ENCODE data around the gene CIDEB. TPM values are rescaled to one million over a fixed set of nuclear protein-coding genes. Genes with fewer than 3 reads are reported as not detected.

The CIDEB gene
- total and polyA plus RNA-seq, 2 of the 8 experiments (the other 6 are each of a cell fraction or from before 2014, with no cell fraction given): 0.11 TPM; not detected in 1

GRCh38 chr14:24285351-24285750 is 22.4 kb downstream of the CIDEB start:
- ChIA-PET CTCF (ENCODE audit: partially characterized antibody) (interaction anchor here (0.9 to 11.5 kb wide), 6 partner anchors 13 to 47 kb away, joined by 3 to 137 read pairs (median 37); partner anchors contain the start of genes CIDEB, DHRS1, LTB4R2 and NOP9), POLR2A (ENCODE audit: partially characterized antibody) (interaction anchor here (1.2 to 1.5 kb wide), 3 partner anchors 10 to 42 kb away, joined by 3 to 7 read pairs (median 4); partner anchors contain the start of genes RABGGTA and TINF2)
- no peak overlapping the region for H3K18ac ChIP-seq (ENCODE audit: extremely low read depth, low read length)
- no peaks in the 10 kb centered on the region for H3K27me3 ChIP-seq (replicated peaks in 1 of 4; ENCODE audit: control insufficient read depth in 3 of 4, extremely low read depth in 1 of 4, insufficient read depth in 3 of 4, low read length in 3 of 4)
- no peak overlapping the region for H3K4me3 ChIP-seq (ENCODE audit: extremely low read depth in 1 of 4, insufficient read depth in 2 of 4, low read depth in 3 of 4, low read length in 4 of 4)
- H3K36me3 ChIP-seq (ENCODE audit: control insufficient read depth in 2 of 4, insufficient read depth in 4 of 4, low read length in 3 of 4): peaks cover 0 to 5% (median 0%) of the 10 kb centered on the region in 4 experiments; a peak in 1 of 8 replicates
- WGBS, 2 experiments (ENCODE audit: extremely low coverage in 1 of 2, insufficient coverage in 1 of 2, insufficient read length in 1 of 2, insufficient replicate concordance in 2 of 2, low coverage in 1 of 2, low lambda C conversion rate in 2 of 2, missing lambda C conversion rate in 1 of 2): 89% methylated on average over 4 of the region's 4 CpGs; no CpG with 5 or more reads in 1 of the 2 experiments
- no peak overlapping the region for H2AK5ac ChIP-seq (ENCODE audit: low read depth, low read length)
- H3K79me1 ChIP-seq (ENCODE audit: low read depth, low read length): no peaks in the 10 kb centered on the region; the same call in 1 of the 2 replicates
- H3K23ac ChIP-seq (ENCODE audit: insufficient read length): no peak overlapping the region
- H4K8ac ChIP-seq (ENCODE audit: extremely low read depth, insufficient read depth, low read length): no peak overlapping the region
- H3K4me1 ChIP-seq (replicated peaks in 1 of 4; ENCODE audit: control insufficient read depth in 3 of 4, insufficient read depth in 4 of 4, low read length in 3 of 4): no peaks in the 10 kb centered on the region
- FAIRE-seq (no peak), DNase-seq (ENCODE audit: low read depth in 1 of 2, low spot score in 2 of 2) (no peak)
- no peak overlapping the region for H3K4ac ChIP-seq (replicated peaks; ENCODE audit: insufficient read length, low read depth, low read length)
- H3K79me2 ChIP-seq (ENCODE audit: control insufficient read depth in 1 of 2, insufficient read depth in 2 of 2, low read length in 2 of 2): no peaks in the 10 kb centered on the region
- H2AFZ ChIP-seq (ENCODE audit: low read length): no peak overlapping the region
- H3K14ac ChIP-seq (ENCODE audit: insufficient read length): no peak overlapping the region
- no peaks in the 10 kb centered on the region for H3K23me2 ChIP-seq (ENCODE audit: low read depth, low read length)
- H3K9me3 ChIP-seq (ENCODE audit: insufficient read depth in 2 of 2, low read depth in 1 of 2, low read length in 1 of 2): no peaks in the 10 kb centered on the region
- H2BK20ac ChIP-seq (ENCODE audit: low read length): no peak overlapping the region
- H4K20me1 ChIP-seq (replicated peaks in 1 of 2; ENCODE audit: control insufficient read depth in 1 of 2, insufficient read depth in 2 of 2, low read length in 2 of 2): peaks cover 0 to 3% of the 10 kb centered on the region in 2 experiments
- no peak overlapping the region for H4K5ac ChIP-seq (ENCODE audit: insufficient read length, low read depth, low read length)
- no peak overlapping the region for H3K56ac ChIP-seq (replicated peaks; ENCODE audit: insufficient read length, low read depth, low read length)
- H3K9ac ChIP-seq (replicated peaks in 1 of 4; ENCODE audit: extremely low read depth in 1 of 4, low read depth in 3 of 4, low read length in 3 of 4): no peak overlapping the region
- H3K27ac ChIP-seq (ENCODE audit: low read depth, low read length): no peak overlapping the region
- H4K91ac ChIP-seq (replicated peaks; ENCODE audit: insufficient read length, low read length): no peak overlapping the region
- H2BK12ac ChIP-seq (ENCODE audit: low read depth, low read length): no peak overlapping the region
- H3K4me2 ChIP-seq (ENCODE audit: insufficient read depth in 1 of 2, low read depth in 2 of 2, low read length in 2 of 2): no peak overlapping the region
- no peak overlapping the region for H2BK5ac ChIP-seq (ENCODE audit: low read depth, low read length)
- no peak overlapping the region for H2BK120ac ChIP-seq (replicated peaks; ENCODE audit: low read depth, low read length)
- no peak overlapping the region for H2BK15ac ChIP-seq (ENCODE audit: low read length)
- no peak for TF ChIP-seq JUND (IDR thresholded peaks at IDR 0.05; ENCODE audit: low read length)
- no peak for TF ChIP-seq TEAD4 (IDR thresholded peaks at IDR 0.05; ENCODE audit: low read depth, low read length)
- TF ChIP-seq CBX8 (IDR thresholded peaks at IDR 0.05; ENCODE audit: borderline replicate concordance, low read depth, low read length): no peak
- no peak for TF ChIP-seq SAP30 (IDR thresholded peaks at IDR 0.05; ENCODE audit: insufficient read depth, insufficient replicate concordance, low read length)
- TF ChIP-seq, protein P1, sequence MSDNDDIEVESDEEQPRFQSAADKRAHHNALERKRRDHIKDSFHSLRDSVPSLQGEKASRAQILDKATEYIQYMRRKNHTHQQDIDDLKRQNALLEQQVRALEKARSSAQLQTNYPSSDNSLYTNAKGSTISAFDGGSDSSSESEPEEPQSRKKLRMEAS (IDR thresholded peaks at IDR 0.05): no peak
- TF ChIP-seq SP4 (IDR thresholded peaks at IDR 0.05; ENCODE audit: low read length): no peak
- TF ChIP-seq RFX5 (IDR thresholded peaks at IDR 0.05; ENCODE audit: borderline replicate concordance, low read depth, low read length): no peak
- TF ChIP-seq CREB1 (IDR thresholded peaks at IDR 0.05): no peak
- no peak for TF ChIP-seq NANOG (IDR thresholded peaks at IDR 0.05; ENCODE audit: insufficient read depth, low read depth, low read length, poor library complexity, severe bottlenecking)
- TF ChIP-seq SIRT6 (IDR thresholded peaks at IDR 0.05; ENCODE audit: low read length): no peak
- TF ChIP-seq BCL11A (IDR thresholded peaks at IDR 0.05; ENCODE audit: low read depth in 2 of 2, low read length in 2 of 2): no peak
- no peak for TF ChIP-seq ATF3 (IDR thresholded peaks at IDR 0.05; ENCODE audit: insufficient read depth, low read depth, low read length)
- no peak for TF ChIP-seq FOSL1 (IDR thresholded peaks at IDR 0.05; ENCODE audit: insufficient read depth, low read depth, low read length)
- TF ChIP-seq HDAC6 (IDR thresholded peaks at IDR 0.05; ENCODE audit: low read depth, low read length): no peak
